HG03025 (cell line): Measurements from ENCODE around the gene COMMD2.

ENCODE experiments used
- ATAC-seq: cut with Tn5 transposase; IDR thresholded peaks from one replicate; pipeline ENCODE4 v1.9.1; 2021; ENCODE audit warnings: mild to moderate bottlenecking, moderate library complexity; ENCODE audit not compliant: unreplicated experiment, low FRiP score

Gene COMMD2

GRCh38 chr3:149764302-149764701, 12.0 kb upstream of the COMMD2 start:
- ATAC-seq, result no peak

GRCh38 chr3:149763565-149764195, 11.4 kb upstream of the COMMD2 start:
- ATAC-seq, result no peak

GRCh38 chr3:149753717-149754116, 1.4 kb upstream of the COMMD2 start:
- no peak for ATAC-seq

- ATAC-seq, result no peak
Measured at GRCh38 chr3:149752788-149753136, 473 bp upstream of the COMMD2 start.

- no peak for ATAC-seq
Measured at GRCh38 chr3:149751551-149751950, 738 bp downstream of the COMMD2 start.

- no peak for ATAC-seq
Measured at GRCh38 chr3:149744606-149745005, 7.7 kb downstream of the COMMD2 start.

GRCh38 chr3:149744151-149744550, 8.1 kb downstream of the COMMD2 start:
- no peak for ATAC-seq

- no peak for ATAC-seq
Measured at GRCh38 chr3:149739396-149739795, 12.9 kb downstream of the COMMD2 start.

GRCh38 chr3:149738876-149739275, 13.4 kb downstream of the COMMD2 start:
- ATAC-seq, result no peak

- ATAC-seq, result no peak
Measured at GRCh38 chr3:149736953-149737205, 15.4 kb downstream of the COMMD2 start.

GRCh38 chr3:149736175-149736952, 15.9 kb downstream of the COMMD2 start:
- ATAC-seq, result no peak

GRCh38 chr3:149732234-149732633, 20.1 kb downstream of the COMMD2 start:
- no peak for ATAC-seq

GRCh38 chr3:149727656-149728055, 24.6 kb downstream of the COMMD2 start:
- ATAC-seq, result no peak

GRCh38 chr3:149726716-149727407, 25.4 kb downstream of the COMMD2 start:
- ATAC-seq, result no peak

GRCh38 chr3:149723781-149724180, 28.5 kb downstream of the COMMD2 start:
- ATAC-seq, result no peak

GRCh38 chr3:149720918-149721317, 31.4 kb downstream of the COMMD2 start:
- no peak for ATAC-seq

GRCh38 chr3:149717391-149718056, 34.8 kb downstream of the COMMD2 start:
- no peak for ATAC-seq

GRCh38 chr3:149716984-149717383, 35.3 kb downstream of the COMMD2 start:
- no peak for ATAC-seq

- no peak for ATAC-seq
Measured at GRCh38 chr3:149715247-149715646, 37.0 kb downstream of the COMMD2 start.

GRCh38 chr3:149713730-149714654, 38.3 kb downstream of the COMMD2 start:
- no peak for ATAC-seq
